SK-N-SH treated with all-trans-retinoic acid at 6 μM for 48 hours (cell line): ENCODE results near the gene ZBTB38.

Source experiments
- ARNTL ChIP-seq: fragments of 450-650 bp; formaldehyde crosslinking; IDR thresholded peaks from 2 replicates; pipeline ENCODE4 v1.5.0; 2020; ENCODE audit warnings: low read depth, mild to moderate bottlenecking, moderate library complexity, borderline replicate concordance
- BACH2 ChIP-seq: fragments of 250-450 bp; sonication (Bioruptor Pico); IDR thresholded peaks from 2 replicates; pipeline ENCODE4 v1.9.0; 2021; ENCODE audit warnings: mild to moderate bottlenecking, borderline replicate concordance
- OSR1 ChIP-seq: fragments of 250-450 bp; sonication (Bioruptor Pico); IDR thresholded peaks from 2 replicates; pipeline ENCODE4 v1.8.0; 2022; ENCODE audit warnings: moderate library complexity, mild to moderate bottlenecking, inconsistent platforms
- RARB ChIP-seq: fragments of 250-450 bp; sonication (Bioruptor Pico); IDR thresholded peaks from 2 replicates; pipeline ENCODE4 v1.8.0; 2021; ENCODE audit warnings: mild to moderate bottlenecking, moderate library complexity
- TCF4 ChIP-seq: fragments of 250-450 bp; sonication (Bioruptor Pico); IDR thresholded peaks from 2 replicates; pipeline ENCODE4 v1.8.0; 2021; ENCODE audit warnings: mild to moderate bottlenecking, moderate library complexity, borderline replicate concordance
- ZC3H10 ChIP-seq: fragments of 250-450 bp; sonication (Bioruptor Pico); IDR thresholded peaks from 2 replicates; pipeline ENCODE4 v1.5.1; 2021; ENCODE audit warnings: mild to moderate bottlenecking, moderate library complexity
- ZFP3 ChIP-seq: fragments of 250-450 bp; sonication (Bioruptor Pico); IDR thresholded peaks from 2 replicates; pipeline ENCODE4 v1.5.0; 2020; ENCODE audit warnings: mild to moderate bottlenecking, moderate library complexity
- ZNF70 ChIP-seq: fragments of 450-650 bp; formaldehyde crosslinking; IDR thresholded peaks from 2 replicates; pipeline ENCODE4 v1.5.0; 2020; ENCODE audit warnings: mild to moderate bottlenecking, moderate library complexity
- TF ChIP-seq, protein P1 (sequence below): fragments of 250-450 bp; sonication (Bioruptor Pico); IDR thresholded peaks from 2 replicates; pipeline ENCODE4 v1.5.0; 2020; ENCODE audit warnings: mild to moderate bottlenecking, moderate library complexity
- TF ChIP-seq, protein P2 (sequence below): fragments of 250-450 bp; sonication (Bioruptor Pico); IDR thresholded peaks from 2 replicates; pipeline ENCODE4 v1.8.0; 2020; ENCODE audit warnings: mild to moderate bottlenecking, moderate library complexity, borderline replicate concordance
- TF ChIP-seq, protein P3 (sequence below): fragments of 250-450 bp; sonication (Bioruptor Pico); IDR thresholded peaks from 2 replicates; pipeline ENCODE4 v1.5.1; 2020; ENCODE audit warnings: low read depth, mild to moderate bottlenecking, moderate library complexity
- TF ChIP-seq, protein P4 (sequence below): fragments of 250-450 bp; sonication (Bioruptor Pico); IDR thresholded peaks from 2 replicates; pipeline ENCODE4 v1.8.0; 2021; ENCODE audit warnings: low read depth, mild to moderate bottlenecking, moderate library complexity, borderline replicate concordance

DNA sequence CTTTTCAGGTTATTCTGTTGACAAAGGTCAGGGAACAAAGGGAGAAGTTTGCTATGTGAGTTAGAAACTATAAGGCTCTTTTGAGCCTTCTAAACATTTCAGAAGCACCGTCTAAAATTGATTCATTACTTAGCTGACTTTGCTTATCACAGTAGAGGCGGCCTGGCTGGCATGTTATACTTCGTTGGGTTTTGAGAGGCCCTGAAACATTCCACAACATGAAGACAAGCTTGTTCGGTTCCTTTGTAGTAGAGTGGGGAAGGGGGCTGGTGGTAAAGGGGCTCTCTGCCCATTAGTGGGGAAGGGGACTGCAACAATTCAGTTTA, 23.6 kb downstream of the ZBTB38 start:
- TF ChIP-seq, protein P1, sequence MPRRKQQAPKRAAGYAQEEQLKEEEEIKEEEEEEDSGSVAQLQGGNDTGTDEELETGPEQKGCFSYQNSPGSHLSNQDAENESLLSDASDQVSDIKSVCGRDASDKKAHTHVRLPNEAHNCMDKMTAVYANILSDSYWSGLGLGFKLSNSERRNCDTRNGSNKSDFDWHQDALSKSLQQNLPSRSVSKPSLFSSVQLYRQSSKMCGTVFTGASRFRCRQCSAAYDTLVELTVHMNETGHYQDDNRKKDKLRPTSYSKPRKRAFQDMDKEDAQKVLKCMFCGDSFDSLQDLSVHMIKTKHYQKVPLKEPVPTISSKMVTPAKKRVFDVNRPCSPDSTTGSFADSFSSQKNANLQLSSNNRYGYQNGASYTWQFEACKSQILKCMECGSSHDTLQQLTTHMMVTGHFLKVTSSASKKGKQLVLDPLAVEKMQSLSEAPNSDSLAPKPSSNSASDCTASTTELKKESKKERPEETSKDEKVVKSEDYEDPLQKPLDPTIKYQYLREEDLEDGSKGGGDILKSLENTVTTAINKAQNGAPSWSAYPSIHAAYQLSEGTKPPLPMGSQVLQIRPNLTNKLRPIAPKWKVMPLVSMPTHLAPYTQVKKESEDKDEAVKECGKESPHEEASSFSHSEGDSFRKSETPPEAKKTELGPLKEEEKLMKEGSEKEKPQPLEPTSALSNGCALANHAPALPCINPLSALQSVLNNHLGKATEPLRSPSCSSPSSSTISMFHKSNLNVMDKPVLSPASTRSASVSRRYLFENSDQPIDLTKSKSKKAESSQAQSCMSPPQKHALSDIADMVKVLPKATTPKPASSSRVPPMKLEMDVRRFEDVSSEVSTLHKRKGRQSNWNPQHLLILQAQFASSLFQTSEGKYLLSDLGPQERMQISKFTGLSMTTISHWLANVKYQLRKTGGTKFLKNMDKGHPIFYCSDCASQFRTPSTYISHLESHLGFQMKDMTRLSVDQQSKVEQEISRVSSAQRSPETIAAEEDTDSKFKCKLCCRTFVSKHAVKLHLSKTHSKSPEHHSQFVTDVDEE (CRISPR knock-in tag), result no peak
- no peak for TF ChIP-seq ARNTL
- TF ChIP-seq RARB (CRISPR knock-in tag), result no peak
- TF ChIP-seq, protein P2, sequence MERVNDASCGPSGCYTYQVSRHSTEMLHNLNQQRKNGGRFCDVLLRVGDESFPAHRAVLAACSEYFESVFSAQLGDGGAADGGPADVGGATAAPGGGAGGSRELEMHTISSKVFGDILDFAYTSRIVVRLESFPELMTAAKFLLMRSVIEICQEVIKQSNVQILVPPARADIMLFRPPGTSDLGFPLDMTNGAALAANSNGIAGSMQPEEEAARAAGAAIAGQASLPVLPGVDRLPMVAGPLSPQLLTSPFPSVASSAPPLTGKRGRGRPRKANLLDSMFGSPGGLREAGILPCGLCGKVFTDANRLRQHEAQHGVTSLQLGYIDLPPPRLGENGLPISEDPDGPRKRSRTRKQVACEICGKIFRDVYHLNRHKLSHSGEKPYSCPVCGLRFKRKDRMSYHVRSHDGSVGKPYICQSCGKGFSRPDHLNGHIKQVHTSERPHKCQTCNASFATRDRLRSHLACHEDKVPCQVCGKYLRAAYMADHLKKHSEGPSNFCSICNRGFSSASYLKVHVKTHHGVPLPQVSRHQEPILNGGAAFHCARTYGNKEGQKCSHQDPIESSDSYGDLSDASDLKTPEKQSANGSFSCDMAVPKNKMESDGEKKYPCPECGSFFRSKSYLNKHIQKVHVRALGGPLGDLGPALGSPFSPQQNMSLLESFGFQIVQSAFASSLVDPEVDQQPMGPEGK (CRISPR knock-in tag), result no peak
- no peak for TF ChIP-seq TCF4 (CRISPR knock-in tag)
- no peak for TF ChIP-seq ZFP3 (CRISPR knock-in tag)
- no peak for TF ChIP-seq ZNF70
- TF ChIP-seq, protein P3, sequence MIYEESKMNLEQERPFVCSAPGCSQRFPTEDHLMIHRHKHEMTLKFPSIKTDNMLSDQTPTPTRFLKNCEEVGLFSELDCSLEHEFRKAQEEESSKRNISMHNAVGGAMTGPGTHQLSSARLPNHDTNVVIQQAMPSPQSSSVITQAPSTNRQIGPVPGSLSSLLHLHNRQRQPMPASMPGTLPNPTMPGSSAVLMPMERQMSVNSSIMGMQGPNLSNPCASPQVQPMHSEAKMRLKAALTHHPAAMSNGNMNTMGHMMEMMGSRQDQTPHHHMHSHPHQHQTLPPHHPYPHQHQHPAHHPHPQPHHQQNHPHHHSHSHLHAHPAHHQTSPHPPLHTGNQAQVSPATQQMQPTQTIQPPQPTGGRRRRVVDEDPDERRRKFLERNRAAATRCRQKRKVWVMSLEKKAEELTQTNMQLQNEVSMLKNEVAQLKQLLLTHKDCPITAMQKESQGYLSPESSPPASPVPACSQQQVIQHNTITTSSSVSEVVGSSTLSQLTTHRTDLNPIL (CRISPR knock-in tag), result no peak
- no peak for TF ChIP-seq ZC3H10 (CRISPR knock-in tag)
- no peak for TF ChIP-seq OSR1
- no peak for TF ChIP-seq BACH2 (CRISPR knock-in tag)
- TF ChIP-seq, protein P4, sequence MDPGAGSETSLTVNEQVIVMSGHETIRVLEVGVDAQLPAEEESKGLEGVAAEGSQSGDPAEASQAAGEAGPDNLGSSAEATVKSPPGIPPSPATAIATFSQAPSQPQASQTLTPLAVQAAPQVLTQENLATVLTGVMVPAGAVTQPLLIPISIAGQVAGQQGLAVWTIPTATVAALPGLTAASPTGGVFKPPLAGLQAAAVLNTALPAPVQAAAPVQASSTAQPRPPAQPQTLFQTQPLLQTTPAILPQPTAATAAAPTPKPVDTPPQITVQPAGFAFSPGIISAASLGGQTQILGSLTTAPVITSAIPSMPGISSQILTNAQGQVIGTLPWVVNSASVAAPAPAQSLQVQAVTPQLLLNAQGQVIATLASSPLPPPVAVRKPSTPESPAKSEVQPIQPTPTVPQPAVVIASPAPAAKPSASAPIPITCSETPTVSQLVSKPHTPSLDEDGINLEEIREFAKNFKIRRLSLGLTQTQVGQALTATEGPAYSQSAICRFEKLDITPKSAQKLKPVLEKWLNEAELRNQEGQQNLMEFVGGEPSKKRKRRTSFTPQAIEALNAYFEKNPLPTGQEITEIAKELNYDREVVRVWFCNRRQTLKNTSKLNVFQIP (CRISPR knock-in tag), result no peak
